ENCODE data around the gene MAPRE3.

DNA sequence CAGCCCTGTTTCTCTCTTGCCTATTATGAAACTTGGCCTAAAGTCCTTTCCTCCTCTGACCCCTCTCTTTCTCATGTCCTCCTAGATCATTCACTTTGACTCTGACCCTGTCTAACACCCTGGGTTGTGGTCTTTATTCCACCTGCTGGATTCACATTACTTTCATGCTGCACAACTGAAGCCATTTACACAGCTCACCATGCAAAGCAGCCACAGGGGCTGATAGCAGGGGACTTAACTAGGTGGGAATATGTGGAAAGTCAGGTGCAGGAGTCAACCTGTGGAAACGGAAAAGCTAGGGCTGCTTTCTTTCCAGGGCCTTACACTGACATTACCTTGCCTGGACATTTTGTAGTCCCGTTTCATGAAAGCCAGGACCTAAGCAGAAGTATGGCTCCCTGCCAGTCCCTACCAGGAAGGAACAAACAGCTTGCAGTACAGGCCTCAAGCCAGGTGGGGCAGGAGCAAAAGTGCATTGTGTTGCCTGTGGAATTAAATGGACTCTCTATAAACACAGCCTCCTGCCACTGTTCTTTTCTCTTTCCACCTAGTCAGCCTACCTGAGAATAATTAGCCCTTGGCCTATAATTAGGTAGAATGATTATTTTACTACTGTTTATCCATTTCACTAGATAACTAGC is 11.8 kb downstream of the MAPRE3 start:
- TF ChIP-seq, protein P1, sequence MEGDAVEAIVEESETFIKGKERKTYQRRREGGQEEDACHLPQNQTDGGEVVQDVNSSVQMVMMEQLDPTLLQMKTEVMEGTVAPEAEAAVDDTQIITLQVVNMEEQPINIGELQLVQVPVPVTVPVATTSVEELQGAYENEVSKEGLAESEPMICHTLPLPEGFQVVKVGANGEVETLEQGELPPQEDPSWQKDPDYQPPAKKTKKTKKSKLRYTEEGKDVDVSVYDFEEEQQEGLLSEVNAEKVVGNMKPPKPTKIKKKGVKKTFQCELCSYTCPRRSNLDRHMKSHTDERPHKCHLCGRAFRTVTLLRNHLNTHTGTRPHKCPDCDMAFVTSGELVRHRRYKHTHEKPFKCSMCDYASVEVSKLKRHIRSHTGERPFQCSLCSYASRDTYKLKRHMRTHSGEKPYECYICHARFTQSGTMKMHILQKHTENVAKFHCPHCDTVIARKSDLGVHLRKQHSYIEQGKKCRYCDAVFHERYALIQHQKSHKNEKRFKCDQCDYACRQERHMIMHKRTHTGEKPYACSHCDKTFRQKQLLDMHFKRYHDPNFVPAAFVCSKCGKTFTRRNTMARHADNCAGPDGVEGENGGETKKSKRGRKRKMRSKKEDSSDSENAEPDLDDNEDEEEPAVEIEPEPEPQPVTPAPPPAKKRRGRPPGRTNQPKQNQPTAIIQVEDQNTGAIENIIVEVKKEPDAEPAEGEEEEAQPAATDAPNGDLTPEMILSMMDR (IDR thresholded peaks at IDR 0.05): peak in 11 of 12 donors; percentile 9 to 55 (median 35)
- no peak for TF ChIP-seq POLR2A (IDR thresholded peaks at IDR 0.05)
